HG02981 (cell line): ENCODE data around the gene NUF2.

Experiments used
- ATAC-seq: cut with Tn5 transposase; IDR thresholded peaks from one replicate; pipeline ENCODE4 v1.9.1; 2021; ENCODE audit warnings: mild to moderate bottlenecking, moderate library complexity; ENCODE audit not compliant: unreplicated experiment

Gene NUF2

DNA sequence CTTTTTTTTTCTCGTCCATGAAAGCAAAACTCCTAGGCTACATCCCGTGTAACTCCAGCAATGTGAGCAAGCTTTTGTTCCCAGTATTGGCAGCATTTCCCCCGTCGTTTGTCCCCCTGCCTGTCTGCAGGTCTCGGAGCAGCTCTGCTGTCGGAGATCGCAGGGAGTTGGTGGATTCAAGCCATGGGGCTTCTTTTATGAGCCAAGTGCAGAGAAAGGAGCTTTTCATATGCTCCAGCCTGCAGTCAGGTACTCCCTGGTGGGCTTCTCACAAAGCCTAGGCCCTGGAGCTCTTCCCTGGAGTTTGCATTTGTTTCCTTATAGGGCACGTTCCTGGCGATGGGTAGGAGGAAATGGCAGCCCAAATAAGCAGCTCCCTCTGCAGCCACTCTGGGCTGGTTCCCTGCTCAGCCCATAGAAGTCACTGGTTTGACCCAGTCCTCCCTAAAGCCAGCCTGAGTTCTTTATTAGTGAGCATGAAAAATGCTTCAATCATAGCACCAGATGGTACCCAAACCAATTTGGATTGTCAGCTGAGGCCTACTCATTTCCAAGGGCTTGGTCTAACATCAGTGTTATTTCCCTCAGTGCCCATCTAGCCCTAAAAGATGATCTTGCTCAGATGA, 78.3 kb downstream of the NUF2 start:
- no peak for ATAC-seq

DNA sequence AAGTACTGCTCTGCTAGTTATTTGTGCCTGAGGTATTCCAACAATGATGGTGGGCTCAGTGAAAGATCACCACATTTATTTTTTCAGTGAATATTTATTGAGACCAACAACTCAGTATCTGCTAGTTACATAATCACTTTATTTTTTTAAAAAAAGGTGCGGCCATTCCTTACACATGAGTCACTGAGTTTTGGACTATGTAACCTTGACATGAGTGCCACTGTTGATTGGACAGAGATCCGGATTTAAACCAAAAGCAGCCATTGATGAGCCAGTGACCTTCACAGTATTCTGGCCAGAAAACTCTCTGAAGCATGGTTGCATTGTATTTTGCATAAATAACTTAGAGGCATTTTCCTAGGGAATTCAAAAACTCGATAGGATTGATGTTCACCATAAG, 79.5 kb downstream of the NUF2 start:
- ATAC-seq: no peak
